Measurements from ENCODE around the gene GREB1.

GRCh38 chr2:11542275-11542819 is 8.5 kb downstream of the GREB1 start:
- TF ChIP-seq CTCF (IDR thresholded peaks at IDR 0.05) (no peak), POLR2A (IDR thresholded peaks at IDR 0.05) (no peak)

Measured in ovary (tissue), 3 donors.